ENCODE measurements around the gene APBB1IP. TPM values are rescaled to one million over a fixed set of nuclear protein-coding genes. Genes with fewer than 3 reads are reported as not detected.

The APBB1IP gene
- total RNA-seq, 1 experiment from 2014 or later: not detected

DNA sequence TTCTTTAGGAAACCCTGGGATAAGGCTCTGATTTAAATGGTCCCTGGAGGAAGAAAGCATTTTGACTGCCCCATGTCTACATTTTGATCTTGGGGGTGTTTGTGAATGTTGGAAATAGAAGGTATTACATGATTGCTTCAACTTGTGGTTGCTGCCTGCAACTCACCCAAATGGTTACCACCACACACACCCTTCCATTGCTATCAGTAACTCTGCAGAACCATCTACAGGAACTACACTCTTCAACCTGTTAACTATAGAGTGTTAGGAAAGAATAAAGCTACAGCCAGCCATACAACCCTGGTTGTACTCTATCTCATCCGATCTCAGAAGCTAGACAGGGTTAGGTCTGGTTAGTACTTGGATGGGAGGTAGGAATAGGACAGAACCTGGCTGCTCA is 71.2 kb downstream of the APBB1IP start:
- Histone ChIP-seq H3F3A (ENCODE audit: low read length, unreplicated experiment) (no peaks in the 10 kb centered on the region), H3K27me3 (ENCODE audit: low read length) (peaks cover 43% of the 10 kb centered on the region), H3K4me2 (ENCODE audit: low read length) (no peak overlapping the region), H3K79me2 (ENCODE audit: low read length) (no peaks in the 10 kb centered on the region), H3K9me2 (replicated peaks; ENCODE audit: low read length) (no peaks in the 10 kb centered on the region), H3K27ac (ENCODE audit: low read length) (no peak overlapping the region), H3K9me3 (ENCODE audit: low read length) (no peaks in the 10 kb centered on the region), H3K4me3 (ENCODE audit: low read length) (no peak overlapping the region), H2AFZ (ENCODE audit: low read length) (no peak overlapping the region), H3K36me3 (ENCODE audit: low read depth, low read length) (no peaks in the 10 kb centered on the region), H3K9ac (ENCODE audit: low read length) (no peak overlapping the region), H3K4me1 (ENCODE audit: insufficient read depth, low read length) (no peaks in the 10 kb centered on the region), H4K20me1 (ENCODE audit: low read length) (no peaks in the 10 kb centered on the region)
- intact Hi-C loops (cut with micrococcal nuclease): no loop called here
- BruUV-seq (replicated peaks): no TSS peak
- DNase-seq (no peak), ATAC-seq (no peak)
- ChIA-PET POLR2A (ENCODE audit: unreplicated experiment) (no interaction called here), CTCF (no interaction called here)
- TF ChIP-seq EZH2 (IDR thresholded peaks at IDR 0.05; ENCODE audit: low read length, unreplicated experiment) (no peak), CTCF (conservative IDR thresholded peaks at IDR 0.05; ENCODE audit: low read depth, low read length) (no peak), EZH2phosphoT487 (IDR thresholded peaks at IDR 0.05; ENCODE audit: borderline replicate concordance, low read length) (no peak)

DNA sequence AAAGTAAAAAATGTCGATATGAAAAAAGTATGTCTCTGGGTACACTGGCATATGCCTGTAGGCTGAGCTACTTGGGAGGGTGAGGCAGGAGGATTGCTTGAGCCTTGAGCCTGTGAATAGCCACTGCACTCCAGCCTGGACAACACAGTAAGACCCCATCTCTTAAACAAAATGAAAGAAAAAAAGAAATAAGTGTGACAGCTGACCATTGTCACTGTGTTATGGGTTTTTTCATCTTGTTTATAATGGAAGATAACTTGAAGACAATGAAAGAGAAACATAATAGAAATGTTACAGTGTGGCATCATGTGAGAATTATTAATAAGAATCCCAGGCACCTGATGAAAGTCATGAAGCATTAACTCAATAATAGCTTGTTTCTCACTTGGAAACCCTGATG is 75.0 kb downstream of the APBB1IP start:
- CTCF ChIA-PET: no interaction called here
- H3K9ac ChIP-seq (ENCODE audit: low read length): no peak overlapping the region
- H3K4me3 ChIP-seq (ENCODE audit: low read length): no peak overlapping the region
- no peaks in the 10 kb centered on the region for H3K36me3 ChIP-seq (ENCODE audit: low read depth, low read length)
- intact Hi-C loops (cut with micrococcal nuclease): no loop called here
- H3K27me3 ChIP-seq (ENCODE audit: low read length): peaks cover 45% of the 10 kb centered on the region
- H3K79me2 ChIP-seq (ENCODE audit: low read length): no peaks in the 10 kb centered on the region
- H3K9me2 ChIP-seq (replicated peaks; ENCODE audit: low read length): no peaks in the 10 kb centered on the region
- no peaks in the 10 kb centered on the region for H3K9me3 ChIP-seq (ENCODE audit: low read length)
- TF ChIP-seq EZH2phosphoT487 (IDR thresholded peaks at IDR 0.05; ENCODE audit: borderline replicate concordance, low read length): no peak
- no peak for TF ChIP-seq CTCF (conservative IDR thresholded peaks at IDR 0.05; ENCODE audit: low read depth, low read length)
- TF ChIP-seq EZH2 (IDR thresholded peaks at IDR 0.05; ENCODE audit: low read length, unreplicated experiment): no peak
- ATAC-seq: no peak
- no peak overlapping the region for H2AFZ ChIP-seq (ENCODE audit: low read length)
- H3F3A ChIP-seq (ENCODE audit: low read length, unreplicated experiment): no peaks in the 10 kb centered on the region
- BruUV-seq (replicated peaks): no TSS peak
- no peaks in the 10 kb centered on the region for H3K4me1 ChIP-seq (ENCODE audit: insufficient read depth, low read length)
- no peak overlapping the region for H3K27ac ChIP-seq (ENCODE audit: low read length)
- DNase-seq: no peak
- H3K4me2 ChIP-seq (ENCODE audit: low read length): no peak overlapping the region
- POLR2A ChIA-PET (ENCODE audit: unreplicated experiment): no interaction called here
- no peaks in the 10 kb centered on the region for H4K20me1 ChIP-seq (ENCODE audit: low read length)

GRCh38 chr10:26516540-26517101 is 78.5 kb downstream of the APBB1IP start:
- CTCF ChIA-PET: no interaction called here
- POLR2A ChIA-PET (ENCODE audit: unreplicated experiment): no interaction called here
- ATAC-seq: no peak

More at GRCh38 chr10:26516540-26517101, 78.5 kb downstream of the APBB1IP start:
- TF ChIP-seq EZH2 (IDR thresholded peaks at IDR 0.05; ENCODE audit: low read length, unreplicated experiment): no peak
- TF ChIP-seq EZH2phosphoT487 (IDR thresholded peaks at IDR 0.05; ENCODE audit: borderline replicate concordance, low read length): no peak
- no peak for TF ChIP-seq CTCF (conservative IDR thresholded peaks at IDR 0.05; ENCODE audit: low read depth, low read length)
- no peak overlapping the region for H2AFZ ChIP-seq (ENCODE audit: low read length)
- no peak overlapping the region for H3K9ac ChIP-seq (ENCODE audit: low read length)
- no peaks in the 10 kb centered on the region for H3K79me2 ChIP-seq (ENCODE audit: low read length)
- intact Hi-C loops (cut with micrococcal nuclease): no loop called here
- H3K36me3 ChIP-seq (ENCODE audit: low read depth, low read length): no peaks in the 10 kb centered on the region
- no peaks in the 10 kb centered on the region for H3F3A ChIP-seq (ENCODE audit: low read length, unreplicated experiment)
- no peaks in the 10 kb centered on the region for H3K9me2 ChIP-seq (replicated peaks; ENCODE audit: low read length)
- no peaks in the 10 kb centered on the region for H3K4me1 ChIP-seq (ENCODE audit: insufficient read depth, low read length)
- no peak overlapping the region for H3K4me2 ChIP-seq (ENCODE audit: low read length)
- peaks cover 30% of the 10 kb centered on the region for H3K27me3 ChIP-seq (ENCODE audit: low read length)
- H3K9me3 ChIP-seq (ENCODE audit: low read length): no peaks in the 10 kb centered on the region
- no peak for DNase-seq
- H4K20me1 ChIP-seq (ENCODE audit: low read length): no peaks in the 10 kb centered on the region
- BruUV-seq (replicated peaks): no TSS peak
- H3K27ac ChIP-seq (ENCODE audit: low read length): no peak overlapping the region
- no peak overlapping the region for H3K4me3 ChIP-seq (ENCODE audit: low read length)

Data from PC-3 (cell line).